ENCODE results near the gene RAD51B.

The RAD51B gene

GRCh38 chr14:68232300-68233055 lies 412.9 kb downstream of the RAD51B start:
- TF ChIP-seq SPI1 (IDR thresholded peaks at IDR 0.05; ENCODE audit: borderline replicate concordance, low read depth) (no peak), GABPA (IDR thresholded peaks at IDR 0.05; ENCODE audit: low read depth) (no peak)
- TF ChIP-seq, protein P1, sequence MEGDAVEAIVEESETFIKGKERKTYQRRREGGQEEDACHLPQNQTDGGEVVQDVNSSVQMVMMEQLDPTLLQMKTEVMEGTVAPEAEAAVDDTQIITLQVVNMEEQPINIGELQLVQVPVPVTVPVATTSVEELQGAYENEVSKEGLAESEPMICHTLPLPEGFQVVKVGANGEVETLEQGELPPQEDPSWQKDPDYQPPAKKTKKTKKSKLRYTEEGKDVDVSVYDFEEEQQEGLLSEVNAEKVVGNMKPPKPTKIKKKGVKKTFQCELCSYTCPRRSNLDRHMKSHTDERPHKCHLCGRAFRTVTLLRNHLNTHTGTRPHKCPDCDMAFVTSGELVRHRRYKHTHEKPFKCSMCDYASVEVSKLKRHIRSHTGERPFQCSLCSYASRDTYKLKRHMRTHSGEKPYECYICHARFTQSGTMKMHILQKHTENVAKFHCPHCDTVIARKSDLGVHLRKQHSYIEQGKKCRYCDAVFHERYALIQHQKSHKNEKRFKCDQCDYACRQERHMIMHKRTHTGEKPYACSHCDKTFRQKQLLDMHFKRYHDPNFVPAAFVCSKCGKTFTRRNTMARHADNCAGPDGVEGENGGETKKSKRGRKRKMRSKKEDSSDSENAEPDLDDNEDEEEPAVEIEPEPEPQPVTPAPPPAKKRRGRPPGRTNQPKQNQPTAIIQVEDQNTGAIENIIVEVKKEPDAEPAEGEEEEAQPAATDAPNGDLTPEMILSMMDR (IDR thresholded peaks at IDR 0.05; ENCODE audit: insufficient read depth, low read length) = no peak
- H3K27ac ChIP-seq (replicated peaks) = no peak overlapping the region
- no peak for DNase-seq (ENCODE audit: low read depth in 1 of 2, low spot score in 1 of 2)
- no peak overlapping the region for H3K4me3 ChIP-seq (replicated peaks; ENCODE audit: insufficient read depth, low read length)
- no peaks in the 10 kb centered on the region for H3K27me3 ChIP-seq (ENCODE audit: insufficient read depth, poor library complexity, severe bottlenecking)

GRCh38 chr14:68233101-68233784 lies 413.7 kb downstream of the RAD51B start:
- Histone ChIP-seq H3K4me3 (replicated peaks; ENCODE audit: insufficient read depth, low read length) (no peak overlapping the region), H3K27ac (replicated peaks) (no peak overlapping the region), H3K27me3 (ENCODE audit: insufficient read depth, poor library complexity, severe bottlenecking) (no peaks in the 10 kb centered on the region)
- no peak for DNase-seq (ENCODE audit: low read depth in 1 of 2, low spot score in 1 of 2)
- TF ChIP-seq, protein P2, sequence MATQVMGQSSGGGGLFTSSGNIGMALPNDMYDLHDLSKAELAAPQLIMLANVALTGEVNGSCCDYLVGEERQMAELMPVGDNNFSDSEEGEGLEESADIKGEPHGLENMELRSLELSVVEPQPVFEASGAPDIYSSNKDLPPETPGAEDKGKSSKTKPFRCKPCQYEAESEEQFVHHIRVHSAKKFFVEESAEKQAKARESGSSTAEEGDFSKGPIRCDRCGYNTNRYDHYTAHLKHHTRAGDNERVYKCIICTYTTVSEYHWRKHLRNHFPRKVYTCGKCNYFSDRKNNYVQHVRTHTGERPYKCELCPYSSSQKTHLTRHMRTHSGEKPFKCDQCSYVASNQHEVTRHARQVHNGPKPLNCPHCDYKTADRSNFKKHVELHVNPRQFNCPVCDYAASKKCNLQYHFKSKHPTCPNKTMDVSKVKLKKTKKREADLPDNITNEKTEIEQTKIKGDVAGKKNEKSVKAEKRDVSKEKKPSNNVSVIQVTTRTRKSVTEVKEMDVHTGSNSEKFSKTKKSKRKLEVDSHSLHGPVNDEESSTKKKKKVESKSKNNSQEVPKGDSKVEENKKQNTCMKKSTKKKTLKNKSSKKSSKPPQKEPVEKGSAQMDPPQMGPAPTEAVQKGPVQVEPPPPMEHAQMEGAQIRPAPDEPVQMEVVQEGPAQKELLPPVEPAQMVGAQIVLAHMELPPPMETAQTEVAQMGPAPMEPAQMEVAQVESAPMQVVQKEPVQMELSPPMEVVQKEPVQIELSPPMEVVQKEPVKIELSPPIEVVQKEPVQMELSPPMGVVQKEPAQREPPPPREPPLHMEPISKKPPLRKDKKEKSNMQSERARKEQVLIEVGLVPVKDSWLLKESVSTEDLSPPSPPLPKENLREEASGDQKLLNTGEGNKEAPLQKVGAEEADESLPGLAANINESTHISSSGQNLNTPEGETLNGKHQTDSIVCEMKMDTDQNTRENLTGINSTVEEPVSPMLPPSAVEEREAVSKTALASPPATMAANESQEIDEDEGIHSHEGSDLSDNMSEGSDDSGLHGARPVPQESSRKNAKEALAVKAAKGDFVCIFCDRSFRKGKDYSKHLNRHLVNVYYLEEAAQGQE (IDR thresholded peaks at IDR 0.05; ENCODE audit: insufficient replicate concordance, low read depth) = no peak
- TF ChIP-seq SPI1 (IDR thresholded peaks at IDR 0.05; ENCODE audit: borderline replicate concordance, low read depth) (no peak), POLR2AphosphoS5 (IDR thresholded peaks at IDR 0.05; ENCODE audit: low read depth) (no peak), GABPA (IDR thresholded peaks at IDR 0.05; ENCODE audit: low read depth) (no peak)
- TF ChIP-seq, protein P1 (IDR thresholded peaks at IDR 0.05; ENCODE audit: insufficient read depth, low read length) = no peak

- no peak overlapping the region for H3K4me3 ChIP-seq (replicated peaks; ENCODE audit: insufficient read depth, low read length)
- H3K27ac ChIP-seq (replicated peaks) = no peak overlapping the region
- no peak for TF ChIP-seq GABPA (IDR thresholded peaks at IDR 0.05; ENCODE audit: low read depth)
- TF ChIP-seq, protein P1 (IDR thresholded peaks at IDR 0.05; ENCODE audit: insufficient read depth, low read length) = no peak
- TF ChIP-seq SPI1 (IDR thresholded peaks at IDR 0.05; ENCODE audit: borderline replicate concordance, low read depth) = no peak
- no peak for TF ChIP-seq POLR2AphosphoS5 (IDR thresholded peaks at IDR 0.05; ENCODE audit: low read depth)
- TF ChIP-seq, protein P2 (IDR thresholded peaks at IDR 0.05; ENCODE audit: insufficient replicate concordance, low read depth) = no peak
- no peaks in the 10 kb centered on the region for H3K27me3 ChIP-seq (ENCODE audit: insufficient read depth, poor library complexity, severe bottlenecking)
- no peak for DNase-seq (ENCODE audit: low read depth in 1 of 2, low spot score in 1 of 2)
Measured at GRCh38 chr14:68234101-68234905, 414.7 kb downstream of the RAD51B start.

Data from HL-60 (cell line).